ENCODE results near the gene STAG1. TPM values are rescaled to one million over a fixed set of nuclear protein-coding genes. Genes with fewer than 3 reads are reported as not detected.

Gene STAG1
- total and polyA plus RNA-seq, 2 of the 13 experiments (the other 11 are each of a cell fraction or from before 2014, with no cell fraction given) = 6.2 to 25.9 TPM

GRCh38 chr3:136664771-136665170, 87.4 kb downstream of the STAG1 start:
- H3K9me3 ChIP-seq (ENCODE audit: low read length) = no peaks in the 10 kb centered on the region
- no peak for DNase-seq (ENCODE audit: low spot score)
- no peak overlapping the region for H3K4me2 ChIP-seq (ENCODE audit: low read depth, low read length)
- BruUV-seq (replicated peaks) = no TSS peak
- WGBS (ENCODE audit: low lambda C conversion rate) = 100% methylated on average over 1 of the region's 1 CpG
- no peaks in the 10 kb centered on the region for H3K36me3 ChIP-seq (replicated peaks in 1 of 2; ENCODE audit: control insufficient read depth in 1 of 2, insufficient read depth in 2 of 2, low read length in 2 of 2)
- H3K27me3 ChIP-seq (ENCODE audit: control insufficient read depth in 1 of 2, insufficient read depth in 2 of 2, low read length in 2 of 2) = no peaks in the 10 kb centered on the region
- FAIRE-seq = no peak
- H3K4me3 ChIP-seq (replicated peaks in 1 of 3; ENCODE audit: insufficient read depth in 1 of 3, low read depth in 2 of 3, low read length in 3 of 3) = no peak overlapping the region
- no peaks in the 10 kb centered on the region for H4K20me1 ChIP-seq (ENCODE audit: insufficient read depth, low read length)
- peaks cover 17% of the 10 kb centered on the region for H3K4me1 ChIP-seq (ENCODE audit: insufficient read depth, low read length)
- ChIA-PET CTCF (ENCODE audit: low intra/inter-chr PET ratio, low total read pairs) (no interaction called here), POLR2A (interaction anchor here (0.9 kb wide), 1 partner anchor 88 kb away, joined by 4 read pairs; the partner anchor contains the start of gene STAG1)
- no peak for ATAC-seq
- TF ChIP-seq ZNF709 (CRISPR knock-in tag; IDR thresholded peaks at IDR 0.05) = no peak
- no peak for TF ChIP-seq FOXK1 (CRISPR knock-in tag; IDR thresholded peaks at IDR 0.05; ENCODE audit: borderline replicate concordance, low read depth)
- no peak for TF ChIP-seq RARA (CRISPR knock-in tag; IDR thresholded peaks at IDR 0.05)
- no peak for TF ChIP-seq SP5 (CRISPR knock-in tag; IDR thresholded peaks at IDR 0.05; ENCODE audit: borderline replicate concordance, low read depth)
- no peak for TF ChIP-seq ZBTB4 (CRISPR knock-in tag; IDR thresholded peaks at IDR 0.05; ENCODE audit: borderline replicate concordance)
- no peak for TF ChIP-seq ZSCAN30 (CRISPR knock-in tag; IDR thresholded peaks at IDR 0.05)
- no peak for TF ChIP-seq SP140L (CRISPR knock-in tag; IDR thresholded peaks at IDR 0.05; ENCODE audit: borderline replicate concordance)
- no peak for TF ChIP-seq SKI (IDR thresholded peaks at IDR 0.05; ENCODE audit: partially characterized antibody)
- TF ChIP-seq XBP1 (CRISPR knock-in tag; IDR thresholded peaks at IDR 0.05) = no peak
- no peak for TF ChIP-seq SP1 (IDR thresholded peaks at IDR 0.05)
- no peak for TF ChIP-seq SP1 (CRISPR knock-in tag; IDR thresholded peaks at IDR 0.05)
- TF ChIP-seq ZNF547 (CRISPR knock-in tag; IDR thresholded peaks at IDR 0.05) = no peak
- no peak for TF ChIP-seq PLRG1 (conservative IDR thresholded peaks at IDR 0.05)
- no peak for TF ChIP-seq RFXANK (CRISPR knock-in tag; IDR thresholded peaks at IDR 0.05)
- no peak for TF ChIP-seq YEATS4 (CRISPR knock-in tag; IDR thresholded peaks at IDR 0.05; ENCODE audit: borderline replicate concordance)
- no peak for TF ChIP-seq ZNF3 (CRISPR knock-in tag; IDR thresholded peaks at IDR 0.05)
- in situ Hi-C loops (cut with HindIII; ENCODE audit: extremely low pct_ligation_motif_present, low pct_unique_long_range_greater_than_20kb) (no loop called here), intact Hi-C loops (cut with micrococcal nuclease; ENCODE audit: unreplicated experiment) (no loop called here)
- peaks cover 34% of the 10 kb centered on the region for H3K79me2 ChIP-seq (ENCODE audit: insufficient read depth, low read length)
- H3K27ac ChIP-seq (ENCODE audit: extremely low read length, insufficient read depth, low read length) = no peak overlapping the region
- H3K9ac ChIP-seq (ENCODE audit: insufficient read depth, low read depth, low read length) = no peak overlapping the region
- H2AFZ ChIP-seq (ENCODE audit: low read length) = no peak overlapping the region

Data from HepG2 (cell line).